GM13976 (cell line): ENCODE results near the gene OFD1.
A peak's percentile ranks its signal among the peaks of the same experiment; 100 is the strongest.

Source experiments
- DNase-seq: peaks from one replicate; pipeline ENCODE4 v3.0.0; 2012; ENCODE audit warnings: low spot score
- in situ Hi-C: fragments of 300-500 bp; cut with MboI; formaldehyde crosslinking; loops from one replicate; pipeline ENCODE4 v1.12.0; 2022; ENCODE audit warnings: low sequenced_read_pairs, mixed read lengths, inconsistent platforms; ENCODE audit not compliant: unreplicated experiment
- TF ChIP-seq, protein P1 (sequence below): IDR thresholded peaks from 2 replicates; pipeline ENCODE4 v1.5.1; 2012; ENCODE audit warnings: borderline replicate concordance, mild to moderate bottlenecking; ENCODE audit not compliant: insufficient read depth; ENCODE audit errors: extremely low read depth, missing control alignments, control extremely low read depth

The OFD1 gene

DNA sequence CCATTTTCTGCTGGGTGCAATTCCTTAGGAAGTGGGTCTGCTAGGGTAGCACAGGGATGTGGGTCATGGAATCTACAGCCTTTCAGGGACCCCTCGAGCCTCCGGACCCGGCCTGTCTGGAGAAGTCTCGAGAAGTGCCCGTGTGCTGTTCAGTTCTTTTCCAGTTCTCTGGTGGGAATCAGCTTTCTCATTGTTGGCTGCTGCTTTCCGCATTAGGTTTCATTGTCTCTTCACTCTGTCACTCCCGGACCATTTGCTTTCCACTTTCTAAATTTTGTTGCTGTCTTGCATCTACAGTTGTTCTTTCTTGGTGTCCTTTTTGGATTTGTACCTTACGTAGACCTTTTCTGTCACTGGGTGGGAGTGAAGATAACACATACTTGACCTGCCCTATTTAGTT, 39.6 kb upstream of the OFD1 start:
- in situ Hi-C loops, result no loop called here
- TF ChIP-seq, protein P1, sequence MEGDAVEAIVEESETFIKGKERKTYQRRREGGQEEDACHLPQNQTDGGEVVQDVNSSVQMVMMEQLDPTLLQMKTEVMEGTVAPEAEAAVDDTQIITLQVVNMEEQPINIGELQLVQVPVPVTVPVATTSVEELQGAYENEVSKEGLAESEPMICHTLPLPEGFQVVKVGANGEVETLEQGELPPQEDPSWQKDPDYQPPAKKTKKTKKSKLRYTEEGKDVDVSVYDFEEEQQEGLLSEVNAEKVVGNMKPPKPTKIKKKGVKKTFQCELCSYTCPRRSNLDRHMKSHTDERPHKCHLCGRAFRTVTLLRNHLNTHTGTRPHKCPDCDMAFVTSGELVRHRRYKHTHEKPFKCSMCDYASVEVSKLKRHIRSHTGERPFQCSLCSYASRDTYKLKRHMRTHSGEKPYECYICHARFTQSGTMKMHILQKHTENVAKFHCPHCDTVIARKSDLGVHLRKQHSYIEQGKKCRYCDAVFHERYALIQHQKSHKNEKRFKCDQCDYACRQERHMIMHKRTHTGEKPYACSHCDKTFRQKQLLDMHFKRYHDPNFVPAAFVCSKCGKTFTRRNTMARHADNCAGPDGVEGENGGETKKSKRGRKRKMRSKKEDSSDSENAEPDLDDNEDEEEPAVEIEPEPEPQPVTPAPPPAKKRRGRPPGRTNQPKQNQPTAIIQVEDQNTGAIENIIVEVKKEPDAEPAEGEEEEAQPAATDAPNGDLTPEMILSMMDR, result no peak
- DNase-seq, result no peak

DNA sequence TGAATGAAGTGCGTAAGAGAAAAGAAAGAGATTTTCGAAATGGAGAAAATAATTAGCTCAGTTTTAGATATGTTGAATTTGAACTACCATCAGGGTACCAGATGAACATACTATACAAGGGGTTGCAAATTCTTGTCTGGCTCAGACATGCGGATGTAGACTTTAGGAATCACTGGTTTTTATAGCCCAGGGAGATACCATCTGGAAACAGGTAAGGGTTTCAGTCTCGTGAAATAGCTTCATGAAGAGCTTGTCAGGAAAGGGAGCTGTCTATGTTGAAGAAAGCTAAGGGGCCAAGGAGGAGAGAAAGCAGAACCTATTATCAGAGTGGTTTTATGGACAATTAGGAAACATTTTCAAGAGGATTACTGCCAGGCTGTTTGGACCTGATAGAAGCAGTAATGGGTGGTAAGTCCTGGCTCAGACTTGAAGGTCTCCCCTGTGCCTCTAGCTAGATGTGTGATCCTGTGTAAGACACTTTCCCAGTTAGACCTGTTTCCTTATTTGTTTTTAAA, 38.9 kb upstream of the OFD1 start:
- TF ChIP-seq, protein P1, result no peak
- no peak for DNase-seq
- in situ Hi-C loops, result no loop called here

DNA sequence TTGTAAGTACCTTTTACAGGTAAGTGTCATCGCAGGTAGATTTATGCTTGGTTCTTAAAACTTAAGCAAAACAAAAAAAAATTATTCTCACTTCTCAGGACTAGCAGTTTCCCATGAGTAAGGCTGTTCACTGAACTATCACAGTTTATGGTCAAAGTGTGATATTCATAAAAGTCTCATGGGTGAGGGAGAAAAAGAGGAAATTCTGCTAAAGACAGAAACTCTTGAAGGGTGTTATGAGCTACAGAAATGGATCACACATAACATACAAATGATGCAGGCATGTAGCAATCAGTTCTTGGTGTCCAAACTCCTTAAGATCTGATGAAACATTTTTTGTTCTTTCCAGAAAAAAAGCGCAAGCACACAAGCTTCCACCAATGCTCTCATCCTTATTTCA, 37.1 kb upstream of the OFD1 start:
- in situ Hi-C loops, result no loop called here
- DNase-seq, result peak; percentile 45
- TF ChIP-seq, protein P1, result no peak

DNA sequence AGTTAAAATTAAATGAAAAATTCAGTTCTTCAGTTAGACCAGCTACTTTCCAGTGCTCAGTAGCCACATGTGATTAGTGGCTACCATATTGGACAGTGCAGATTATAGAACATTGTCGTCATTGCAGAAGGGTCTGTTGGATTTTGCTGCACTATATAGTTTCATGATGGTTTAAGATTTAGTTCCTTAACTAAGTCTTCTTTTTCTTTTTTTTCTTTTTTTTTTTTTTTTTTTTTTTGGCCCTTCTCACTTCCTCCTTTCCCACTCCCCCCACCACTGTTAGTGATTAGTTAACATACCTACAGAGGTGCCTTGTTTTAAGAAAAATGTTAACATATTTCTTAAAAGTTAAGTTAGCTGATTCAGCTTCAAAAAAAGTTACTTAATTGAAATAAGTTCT, 36.6 kb upstream of the OFD1 start:
- in situ Hi-C loops, result no loop called here
- no peak for DNase-seq
- TF ChIP-seq, protein P1, result no peak

DNA sequence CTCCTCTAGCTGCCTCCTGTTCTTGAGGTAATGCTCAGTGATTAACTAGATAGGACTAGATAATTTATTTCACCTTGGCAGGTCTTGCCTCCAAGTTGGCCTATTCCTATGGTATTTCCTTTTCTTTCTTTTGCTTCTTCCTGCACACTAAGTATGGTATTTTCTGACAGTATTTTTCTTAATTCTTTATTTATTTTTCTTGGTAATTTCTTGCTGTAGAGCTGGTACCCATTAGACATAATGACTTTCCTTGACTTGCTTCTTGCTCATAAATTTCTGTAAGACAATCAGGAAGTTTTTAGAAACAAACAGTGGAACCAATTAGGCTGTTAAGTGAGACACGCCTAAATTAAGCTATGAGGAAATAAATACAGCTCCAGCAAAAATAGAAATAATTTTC, 36.1 kb upstream of the OFD1 start:
- DNase-seq, result no peak
- TF ChIP-seq, protein P1, result no peak
- in situ Hi-C loops, result no loop called here

DNA sequence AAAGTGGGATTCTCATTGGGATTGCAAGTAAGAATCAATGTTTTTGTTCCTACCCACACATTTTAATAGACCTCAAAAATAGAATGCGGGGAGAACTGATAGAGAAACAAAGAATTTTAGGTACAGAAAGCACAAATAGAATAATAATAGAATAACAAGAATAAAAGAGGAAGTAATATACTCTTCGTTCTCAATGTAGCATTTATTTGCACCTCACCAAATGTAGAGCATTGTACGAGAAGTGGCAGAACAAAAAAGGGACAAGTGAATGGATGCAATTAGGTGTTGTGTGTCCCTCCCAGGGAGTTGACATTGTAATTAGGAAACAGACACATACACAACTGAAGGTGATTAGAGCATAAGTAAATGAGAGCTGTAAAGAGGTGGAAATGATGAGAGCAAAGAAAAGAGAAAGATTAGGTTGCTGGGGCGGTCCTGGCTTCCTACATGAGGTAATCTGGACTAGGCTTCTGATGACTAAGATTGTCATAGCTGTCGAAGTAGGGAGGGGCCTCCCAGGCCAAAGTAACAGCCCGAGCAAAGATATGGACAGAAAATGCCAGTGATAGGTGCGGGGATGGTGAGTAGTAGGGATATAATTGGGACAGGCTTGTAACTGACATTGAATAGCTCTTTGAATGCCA, 35.2 kb upstream of the OFD1 start:
- peak; percentile 50 for DNase-seq
- in situ Hi-C loops, result no loop called here

More for the DNA sequence above, 35.2 kb upstream of the OFD1 start:
- TF ChIP-seq, protein P1, result no peak
